Fibroblast of skin of left quadriceps (primary cell): ENCODE measurements around the gene PIGP.
A peak's percentile ranks its signal among the peaks of the same experiment; 100 is the strongest.
"Not testable (repeated sequence)": the region's sequence is repeated elsewhere in the genome, so short reads cannot be mapped to it uniquely, and the experiment has no call there.

ENCODE experiments used
- DNase-seq, 2 experiments: peaks; one replicate each; pipeline ENCODE4 v3.0.0-alpha.2; 2013; ENCODE audit warnings: low read depth in 2 of 2

Gene PIGP

GRCh38 chr21:37072988-37073416 lies at the start of gene PIGP, which contains the start of gene TTC3:
TSS of gene PIGP (minus strand) at chr21:37073071. CDS start at chr21:37072515, 556 bp downstream.
TSS of gene TTC3 (plus strand) at chr21:37073254. CDS start at chr21:37087258, 14,004 bp downstream.
- DNase-seq = peak; percentile 91 to 92

GRCh38 chr21:37119421-37120218 lies 46.7 kb upstream of the PIGP start:
- no peak for DNase-seq

- no peak for DNase-seq
Measured at GRCh38 chr21:37118187-37118826, 45.4 kb upstream of the PIGP start.

GRCh38 chr21:37117204-37117603 lies 44.3 kb upstream of the PIGP start:
- no peak for DNase-seq

DNA sequence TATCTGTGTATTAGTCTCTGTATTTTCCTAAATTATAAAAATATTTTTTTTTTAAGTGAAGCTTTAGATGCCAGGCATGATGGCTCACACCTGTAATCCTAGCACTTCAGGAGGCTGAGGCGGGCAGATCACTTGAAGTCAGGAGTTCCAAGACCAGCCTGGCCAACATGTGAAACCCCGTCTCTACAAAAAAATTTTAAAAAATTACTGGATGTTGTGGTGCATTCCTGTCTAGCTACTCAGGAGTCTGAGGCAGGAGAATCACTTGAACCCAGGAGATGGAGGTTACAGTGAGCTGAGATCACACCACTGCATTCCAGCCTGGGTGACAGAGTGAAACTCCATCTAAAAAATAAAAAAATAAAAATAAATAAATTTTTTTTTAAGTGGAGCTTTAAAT lies 43.6 kb upstream of the PIGP start:
- DNase-seq = not testable (repeated sequence)

DNA sequence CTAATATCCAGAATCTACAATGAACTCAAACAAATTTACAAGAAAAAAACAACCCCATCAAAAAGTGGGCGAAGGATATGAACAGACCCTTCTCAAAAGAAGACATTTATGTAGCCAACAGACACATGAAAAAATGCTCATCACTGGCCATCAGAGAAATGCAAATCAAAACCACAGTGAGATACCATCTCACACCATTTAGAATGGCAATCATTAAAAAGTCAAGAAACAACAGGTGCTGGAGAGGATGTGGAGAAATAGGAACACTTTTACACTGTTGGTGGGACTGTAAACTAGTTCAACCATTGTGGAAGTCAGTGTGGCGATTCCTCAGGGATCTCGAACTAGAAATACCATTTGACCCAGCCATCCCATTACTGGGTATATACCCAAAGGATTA lies 41.4 kb upstream of the PIGP start:
- not testable (repeated sequence) for DNase-seq

- DNase-seq = not testable (repeated sequence)
Measured at GRCh38 chr21:37111029-37111428, 38.2 kb upstream of the PIGP start.

DNA sequence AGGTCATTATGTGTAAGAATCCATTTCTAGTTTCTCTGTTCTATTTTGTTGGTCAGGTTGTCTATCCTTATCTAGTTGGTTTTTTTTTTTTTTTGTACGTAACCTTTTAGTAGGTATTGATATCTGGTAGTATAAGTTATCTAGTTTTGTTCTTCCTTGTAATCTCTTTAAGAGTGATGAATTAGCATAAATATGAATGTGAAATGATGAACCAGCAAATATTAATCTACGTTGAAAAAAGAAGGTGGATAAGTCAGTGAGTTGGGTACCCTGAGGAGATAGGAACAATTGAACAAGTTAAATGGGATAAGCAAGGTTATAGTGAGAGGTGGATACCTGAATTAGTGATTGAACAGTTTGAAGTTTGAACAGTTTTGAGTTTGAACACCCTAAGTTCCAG lies 34.1 kb upstream of the PIGP start:
- no peak for DNase-seq

GRCh38 chr21:37102746-37103145 lies 29.9 kb upstream of the PIGP start:
- DNase-seq = not testable (repeated sequence)

DNA sequence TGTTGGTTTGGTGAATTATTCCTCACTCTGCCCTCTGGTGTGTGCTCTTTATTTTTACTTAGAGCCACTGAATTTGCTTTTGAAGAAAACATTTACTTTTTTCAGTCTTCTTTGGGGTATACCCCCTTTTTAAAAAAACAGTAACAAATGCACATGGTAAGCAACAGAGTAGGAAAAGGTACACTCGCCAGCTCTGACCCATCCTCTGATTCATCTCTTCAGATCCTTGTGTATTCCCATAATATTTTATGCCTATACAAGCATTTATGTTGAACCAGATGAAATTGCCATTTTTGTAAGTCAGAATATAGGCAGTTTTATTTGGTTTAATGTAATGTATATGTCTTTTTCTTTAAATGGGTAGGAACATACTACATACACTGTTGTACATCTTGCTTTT lies 28.5 kb upstream of the PIGP start:
- no peak for DNase-seq

DNA sequence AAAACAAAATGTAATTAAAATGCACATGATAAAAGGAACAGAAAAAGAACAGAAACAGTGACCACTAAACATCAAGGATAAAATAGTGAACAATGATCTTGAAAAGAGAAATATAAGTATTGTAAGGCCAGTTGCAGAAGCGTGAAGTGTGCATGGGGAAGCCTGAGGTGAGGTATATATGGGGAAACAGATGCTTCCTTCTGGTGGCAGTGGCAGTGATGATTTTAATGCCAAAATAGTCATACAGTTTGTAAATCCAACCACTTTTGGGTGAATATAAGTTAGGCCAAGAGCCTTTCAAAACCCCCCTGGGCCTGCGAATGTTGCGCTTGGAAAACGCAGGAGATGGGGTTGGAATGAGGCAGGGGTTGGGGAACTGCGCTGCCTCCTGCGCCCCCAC lies 27.4 kb upstream of the PIGP start:
- DNase-seq = no peak

DNA sequence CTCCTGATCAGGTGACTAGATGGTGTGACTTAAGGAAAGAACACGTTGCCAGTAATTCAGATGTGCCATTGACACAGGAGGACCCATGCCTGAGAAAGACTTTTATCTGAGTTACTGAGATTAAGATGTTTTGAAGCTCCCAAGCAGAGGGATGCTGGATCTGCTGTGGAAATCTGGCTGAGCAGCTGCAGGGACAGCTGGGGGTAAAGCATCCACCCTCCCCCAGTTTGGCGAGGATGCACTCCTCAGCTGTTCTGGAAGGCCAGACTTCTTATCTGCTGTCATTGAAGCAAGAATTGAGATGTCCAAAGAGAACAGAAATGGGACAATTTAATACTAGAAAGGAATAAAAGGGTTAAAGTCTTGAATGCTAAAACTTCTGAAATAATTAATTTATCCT lies 25.9 kb upstream of the PIGP start:
- DNase-seq = no peak

DNA sequence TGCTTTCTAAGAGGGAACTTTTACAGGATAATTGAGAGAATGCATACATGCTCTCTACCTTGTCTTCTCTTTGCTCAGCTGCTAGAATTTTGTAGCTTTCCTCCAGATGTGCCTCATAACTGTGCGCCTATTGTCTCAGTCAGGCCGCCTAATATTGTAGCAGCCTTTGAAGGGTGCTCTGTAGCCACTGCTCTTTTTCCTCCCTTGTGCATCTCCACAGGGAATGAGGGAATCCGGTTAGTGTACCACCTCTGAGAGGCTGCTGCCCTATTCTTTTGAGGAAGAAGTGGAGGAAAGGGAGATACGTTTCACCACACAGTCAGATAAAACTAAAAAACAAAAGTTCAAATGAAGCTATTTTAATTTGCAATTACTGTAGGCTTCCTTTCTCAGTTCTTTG lies 22.9 kb upstream of the PIGP start:
- no peak for DNase-seq

GRCh38 chr21:37093977-37094376 lies 21.1 kb upstream of the PIGP start:
- DNase-seq = no peak

GRCh38 chr21:37088186-37088735 lies 15.4 kb upstream of the PIGP start:
- no peak for DNase-seq

GRCh38 chr21:37087188-37087587 lies 14.3 kb upstream of the PIGP start:
- DNase-seq = peak; percentile 32 to 39

DNA sequence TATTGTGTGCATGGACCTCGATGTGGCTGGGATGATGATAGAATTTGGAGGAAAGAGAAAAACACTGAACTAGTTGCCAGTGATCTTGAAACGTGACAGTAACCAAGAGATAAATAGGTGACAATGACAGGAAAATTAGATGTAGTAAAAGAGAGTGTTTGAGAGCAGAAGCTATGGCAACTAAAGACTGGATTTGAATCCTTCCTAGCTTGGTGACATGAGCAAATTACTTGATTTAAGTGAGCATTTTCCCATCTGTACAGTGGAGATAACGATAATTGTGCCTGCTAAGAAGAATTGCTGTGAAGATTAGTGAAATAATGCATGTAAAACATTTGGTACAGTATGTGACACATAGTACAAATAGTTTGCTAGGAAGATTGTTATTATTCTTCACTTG lies 12.9 kb upstream of the PIGP start:
- no peak for DNase-seq

DNA sequence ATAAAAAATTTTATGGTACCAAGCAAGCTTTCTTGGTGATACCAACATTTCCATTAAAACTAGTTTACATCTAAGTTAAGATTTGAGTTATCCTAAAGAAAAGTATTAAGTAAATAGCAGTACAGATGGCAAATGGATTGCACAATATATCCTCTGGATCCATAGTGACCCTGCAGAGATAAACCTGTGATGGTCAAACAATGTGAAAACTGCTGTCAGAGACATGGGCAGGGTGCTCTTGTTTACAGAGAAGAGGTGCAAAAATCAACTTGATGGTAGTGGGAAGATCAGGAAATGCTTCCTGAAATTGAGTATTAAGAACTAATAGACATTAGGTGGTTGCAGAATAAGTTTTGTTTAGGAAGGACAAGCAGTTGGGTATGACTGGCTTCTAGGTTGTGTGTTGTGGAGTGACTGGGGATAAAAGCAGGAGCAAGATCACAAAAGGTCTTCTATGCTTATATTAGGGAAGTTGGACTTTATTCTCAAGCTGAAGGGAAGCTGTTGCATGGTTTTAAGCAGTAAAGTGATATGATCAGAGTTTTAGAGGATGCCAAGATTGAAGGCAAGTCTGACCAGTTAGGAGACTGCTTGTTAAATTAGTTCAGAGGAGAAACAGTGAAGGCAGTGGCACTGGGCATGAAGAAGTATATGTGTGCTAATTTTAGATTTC lies 10.1 kb upstream of the PIGP start:
- no peak for DNase-seq

GRCh38 chr21:37082375-37082774 lies 9.5 kb upstream of the PIGP start:
- no peak for DNase-seq

GRCh38 chr21:37079211-37079824 lies 6.4 kb upstream of the PIGP start:
- no peak for DNase-seq

GRCh38 chr21:37077403-37077802 lies 4.5 kb upstream of the PIGP start:
- DNase-seq = no peak
